ENCODE data around the gene IL17RE. TPM values are rescaled to one million over a fixed set of nuclear protein-coding genes. Genes with fewer than 3 reads are reported as not detected.
"Not testable (repeated sequence)": the region's sequence is repeated elsewhere in the genome, so short reads cannot be mapped to it uniquely, and the experiment has no call there.

Gene IL17RE
- polyA plus RNA-seq, 1 donor: 18.6 TPM

DNA sequence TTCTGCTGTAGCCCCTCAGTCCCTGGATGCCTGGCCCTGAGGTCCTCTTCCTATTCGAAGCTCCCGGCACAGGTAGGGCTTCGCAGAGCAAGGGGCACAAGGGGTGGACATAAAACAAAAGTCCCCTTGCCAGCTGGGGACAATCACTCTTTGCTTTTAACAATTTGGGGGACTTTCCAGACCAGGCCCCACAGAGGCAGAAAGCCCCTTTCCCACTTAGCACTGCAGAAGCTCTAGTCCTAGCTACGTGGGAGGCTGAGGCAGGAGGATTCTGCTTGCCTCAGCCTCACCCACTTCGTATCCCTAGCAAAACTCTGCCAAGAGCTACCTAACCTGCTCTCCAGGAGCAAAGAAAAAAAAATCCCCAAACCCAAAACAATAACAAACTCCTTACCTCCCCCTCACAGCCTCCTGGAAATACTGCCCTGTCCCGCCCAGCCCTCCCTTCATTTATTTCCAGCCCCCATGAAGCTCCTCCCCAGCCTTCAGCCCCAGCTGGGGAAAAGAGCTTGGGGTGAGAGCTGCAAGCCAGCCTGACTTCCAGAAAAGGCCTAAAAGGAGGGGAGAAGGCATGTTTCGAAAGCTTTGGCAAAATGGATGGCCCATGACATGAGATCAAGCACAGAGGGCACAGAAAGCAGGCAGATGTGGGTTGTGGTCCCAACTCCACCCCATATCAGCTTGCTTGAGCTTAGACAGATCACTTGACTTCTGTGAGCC is 22.7 kb upstream of the IL17RE start, which contains the start of gene CIDEC:
CIDEC (minus strand) TSS at position 424 of the 720 bp plus-strand sequence. CDS start 1,767 bp downstream, outside the sequence.
- no peak for DNase-seq

- DNase-seq: no peak
These were observed 21.2 kb upstream of the IL17RE start for GRCh38 chr3:9881441-9881840.

DNA sequence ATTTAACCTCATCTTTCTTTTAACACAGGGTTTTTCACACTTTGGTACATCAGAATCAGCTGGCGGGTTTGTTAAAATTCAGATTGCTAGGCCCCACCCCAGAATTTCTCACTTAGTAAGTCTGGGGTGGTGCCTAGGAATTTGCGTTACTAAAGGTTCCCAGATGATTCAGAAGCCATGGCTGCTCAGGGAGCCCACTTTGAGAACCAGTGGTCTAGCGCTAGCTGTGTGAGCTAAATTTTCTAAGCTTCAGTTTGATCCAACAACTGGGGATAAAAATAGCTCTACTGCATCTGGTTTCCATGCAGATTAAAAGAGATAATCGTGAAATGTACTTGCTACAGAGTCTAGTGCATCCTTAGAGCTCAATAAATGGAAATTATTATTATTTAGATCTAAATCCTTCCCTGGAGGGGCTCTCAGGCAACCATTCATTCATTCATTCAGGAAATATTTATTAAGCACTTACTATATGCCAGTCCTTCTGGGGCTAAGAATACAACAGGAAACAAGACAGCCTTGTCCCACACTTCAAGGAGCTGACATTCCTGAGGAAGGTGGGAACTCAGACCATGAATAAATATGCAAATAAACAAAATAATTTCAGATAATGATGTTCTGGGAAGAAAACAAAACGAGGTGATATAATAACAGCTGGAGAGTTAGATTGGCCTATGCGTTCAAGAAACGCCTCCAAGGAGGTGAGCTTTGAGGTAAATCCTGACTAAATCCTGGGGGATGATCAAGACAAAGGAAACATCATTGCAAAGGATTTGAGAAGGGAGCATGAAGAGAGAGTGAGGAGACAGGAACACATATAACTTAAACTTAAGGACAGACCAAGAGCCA is 18.7 kb upstream of the IL17RE start:
- no peak for DNase-seq

- DNase-seq: no peak
These were observed 18.0 kb upstream of the IL17RE start for GRCh38 chr3:9884555-9885165.

GRCh38 chr3:9886328-9886727 is 16.3 kb upstream of the IL17RE start:
- DNase-seq: no peak

DNA sequence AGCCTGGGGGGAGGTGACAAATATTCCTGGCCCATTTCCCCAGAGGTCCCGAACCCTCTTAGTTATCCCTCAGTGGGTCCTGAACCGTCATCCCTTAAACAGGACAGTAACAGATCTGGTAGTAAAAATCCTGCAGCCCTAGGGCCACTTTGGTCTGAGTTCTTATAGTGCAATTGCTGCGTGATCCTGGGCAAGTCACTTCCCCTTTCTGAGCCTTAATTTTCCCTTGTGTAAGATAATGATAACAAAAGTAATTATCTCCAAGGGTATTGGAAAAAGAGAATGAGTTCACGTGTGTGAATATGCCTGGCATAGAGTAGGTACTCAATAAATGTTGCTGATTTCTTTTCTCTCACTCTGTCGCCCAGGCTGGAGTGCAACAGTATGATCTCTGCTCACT is 15.2 kb upstream of the IL17RE start:
- no peak for DNase-seq

DNA sequence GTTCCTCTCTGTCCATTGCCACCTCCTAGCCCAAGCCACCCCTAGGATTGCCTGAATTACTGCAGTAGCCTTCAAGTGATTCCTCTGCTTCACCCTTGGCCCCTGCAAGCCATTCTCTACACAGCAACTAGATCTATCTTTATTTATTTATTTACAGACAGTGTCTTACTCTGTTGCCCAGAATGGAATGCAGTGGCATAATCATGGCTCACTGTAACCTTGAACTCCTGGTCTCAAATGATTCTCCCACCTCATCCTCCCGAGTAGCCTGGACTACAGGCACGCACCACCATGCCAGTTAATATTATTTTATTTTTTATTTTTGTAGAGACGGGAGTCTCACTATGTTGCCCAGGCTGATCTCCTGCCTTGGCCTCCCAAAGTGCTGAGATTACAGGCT is 14.1 kb upstream of the IL17RE start:
- no peak for DNase-seq

DNA sequence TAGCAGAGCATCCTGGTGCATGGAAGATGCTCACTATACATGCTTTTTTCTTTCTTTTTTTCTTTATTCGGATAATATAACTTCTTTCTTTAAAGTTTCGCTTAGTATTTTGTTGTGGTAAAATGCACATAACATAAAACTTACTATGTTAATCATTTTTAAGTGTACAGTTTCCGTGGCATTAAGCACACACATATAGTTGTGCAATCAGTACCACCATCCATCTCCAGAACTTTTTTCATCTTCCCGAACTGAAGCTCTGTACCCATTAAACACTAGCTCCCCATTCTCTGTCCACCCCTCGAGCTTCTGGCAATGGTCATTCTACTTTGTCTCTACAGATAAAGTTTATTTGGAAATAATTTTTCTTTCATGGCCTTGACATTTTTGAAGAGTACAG is 13.2 kb upstream of the IL17RE start:
- DNase-seq: no peak

DNA sequence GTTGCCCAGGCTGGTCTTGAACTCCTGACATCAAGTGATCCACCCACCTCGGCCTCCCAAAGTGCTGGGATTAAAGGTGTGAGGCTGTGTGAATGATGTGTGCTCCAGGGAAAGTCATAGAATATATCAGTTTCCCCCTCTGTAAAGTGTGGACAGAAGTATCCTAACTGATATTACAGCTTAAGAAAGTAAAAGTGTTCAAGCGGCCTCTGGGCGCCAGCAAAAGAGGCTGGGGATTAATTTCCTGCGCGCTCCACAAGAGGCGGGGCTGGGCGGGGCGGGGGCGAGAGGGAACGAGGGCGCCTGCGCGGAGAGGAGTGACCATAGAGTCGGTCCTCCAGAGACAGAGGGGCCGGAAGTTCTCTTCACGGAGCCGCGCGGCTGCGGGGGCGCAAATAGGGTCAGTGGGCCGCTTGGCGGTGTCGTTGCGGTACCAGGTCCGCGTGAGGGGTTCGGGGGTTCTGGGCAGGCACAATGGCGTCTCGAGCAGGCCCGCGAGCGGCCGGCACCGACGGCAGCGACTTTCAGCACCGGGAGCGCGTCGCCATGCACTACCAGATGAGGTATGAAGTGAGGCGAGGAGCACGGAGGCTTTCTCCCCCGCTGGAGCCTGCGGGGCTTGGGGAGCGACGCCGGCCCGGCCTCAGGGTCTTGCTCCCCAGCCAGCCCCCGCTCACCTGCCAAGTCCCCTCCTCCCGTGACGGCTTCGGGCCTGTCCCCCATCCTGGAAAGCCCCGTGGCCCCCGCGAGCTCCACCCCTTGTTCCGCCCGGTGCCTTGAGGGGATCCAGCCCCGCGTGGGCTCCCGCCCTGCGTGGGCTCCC is 12.2 kb upstream of the IL17RE start, which contains the start of gene JAGN1:
JAGN1 (plus strand) TSS at position 362 of the 823 bp plus-strand sequence; CDS start at position 475, 113 bp downstream.
- peak; percentile 92 for DNase-seq

DNA sequence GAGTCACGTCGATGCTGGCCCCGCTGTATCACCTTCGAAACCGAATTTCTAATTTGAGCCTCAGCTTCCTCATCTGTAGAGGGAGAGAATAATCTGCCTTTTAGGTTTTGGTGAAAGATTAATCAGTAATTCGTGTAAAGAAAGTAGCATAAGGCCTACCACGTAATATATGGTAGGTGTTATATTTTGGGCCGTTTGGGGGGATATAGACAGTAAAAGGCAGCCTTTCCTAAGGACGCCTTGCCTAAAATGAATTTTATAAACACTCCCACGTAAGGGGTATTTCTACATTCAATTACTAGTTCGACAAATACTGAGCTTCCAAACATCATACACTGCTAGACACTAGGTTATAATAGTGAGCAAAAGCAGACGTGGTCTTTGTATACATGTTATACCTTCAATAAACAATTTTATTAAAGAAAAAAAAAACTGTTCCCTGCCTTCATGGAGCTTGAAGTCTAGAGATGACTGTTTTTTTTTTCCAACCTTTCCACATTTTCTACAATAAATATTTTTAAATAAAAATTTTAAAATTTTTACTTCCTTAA is 11.5 kb upstream of the IL17RE start:
- no peak for DNase-seq

DNA sequence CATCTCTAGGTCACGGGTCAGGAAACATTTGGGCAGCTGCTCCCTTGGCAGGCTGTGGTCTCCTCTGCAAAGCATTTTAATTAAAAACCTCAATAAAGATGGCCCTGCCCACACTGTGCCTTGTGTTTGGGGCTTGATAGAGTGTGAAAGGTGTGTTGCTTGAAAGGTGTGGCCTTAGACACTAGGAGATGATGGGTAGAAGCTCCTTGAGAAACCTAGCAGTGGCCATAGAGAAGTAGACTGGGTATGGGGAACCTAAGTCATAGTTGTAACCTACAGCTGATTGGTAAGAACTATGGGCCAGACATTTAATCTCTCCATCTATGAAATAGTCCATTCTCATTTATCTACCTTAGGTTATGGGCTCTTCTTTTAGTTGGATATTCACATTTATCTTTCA is 8.9 kb upstream of the IL17RE start:
- no peak for DNase-seq

- not testable (repeated sequence) for DNase-seq
These were observed 6.9 kb upstream of the IL17RE start for GRCh38 chr3:9895715-9896114.

DNA sequence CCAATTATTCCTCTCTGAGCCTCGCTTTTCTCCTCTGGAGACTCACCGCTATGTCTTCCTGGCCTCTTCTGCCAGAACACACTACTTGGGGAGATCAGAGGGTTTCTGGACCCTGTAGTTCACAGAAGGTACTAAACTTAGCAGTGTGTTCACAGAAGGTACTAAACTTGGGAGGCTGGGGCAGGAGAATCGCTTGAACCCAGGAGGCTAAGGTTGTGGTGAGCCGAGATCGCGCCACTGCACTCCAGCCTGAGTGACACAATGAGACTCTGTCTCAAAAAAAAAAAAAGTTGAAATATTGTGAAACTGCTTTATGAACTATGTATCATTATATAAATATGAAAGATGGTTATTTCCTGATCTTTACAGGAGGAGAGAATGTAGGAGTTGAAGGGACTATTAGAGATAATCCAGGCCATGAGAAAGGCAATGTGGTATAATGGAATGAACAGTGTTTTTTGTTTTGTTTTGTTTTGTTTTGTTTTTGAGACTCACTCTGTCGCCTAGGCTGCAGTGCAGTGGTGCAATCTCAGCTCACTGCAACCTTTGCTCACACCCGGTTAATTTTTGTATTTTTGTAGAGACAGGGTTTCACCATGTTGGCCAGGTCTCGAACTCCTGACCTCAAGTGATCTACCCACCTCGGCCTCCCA is 5.8 kb upstream of the IL17RE start:
- DNase-seq: not testable (repeated sequence)

GRCh38 chr3:9897408-9898372 is 5.0 kb upstream of the IL17RE start:
- DNase-seq: no peak

- no peak for DNase-seq
These were observed 4.0 kb upstream of the IL17RE start for GRCh38 chr3:9898467-9899241.

- no peak for DNase-seq
These were observed 3.3 kb upstream of the IL17RE start for GRCh38 chr3:9899289-9899791.

- not testable (repeated sequence) for DNase-seq
These were observed 1.7 kb upstream of the IL17RE start for GRCh38 chr3:9900965-9901415.

DNA sequence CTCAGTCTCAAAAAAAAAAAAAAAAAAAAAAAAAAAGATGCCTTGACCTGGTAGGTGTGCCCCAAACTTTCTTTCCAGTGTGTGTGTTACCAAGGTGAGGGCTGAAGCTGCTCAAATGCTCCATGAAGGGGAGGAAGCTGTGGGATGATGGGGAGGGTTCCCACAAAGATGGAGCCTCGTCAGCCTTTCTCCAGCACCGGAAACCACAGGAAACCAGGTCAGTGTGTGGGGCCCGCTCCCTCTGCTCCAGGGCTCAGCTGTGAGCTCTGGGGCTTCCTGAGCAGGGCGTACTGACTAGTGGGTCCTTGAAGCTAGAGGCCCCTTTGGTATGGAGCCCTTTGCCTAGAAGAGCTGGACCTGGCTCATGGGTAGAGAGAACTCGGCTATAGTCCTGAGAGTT is 681 bp upstream of the IL17RE start:
- no peak for DNase-seq

DNA sequence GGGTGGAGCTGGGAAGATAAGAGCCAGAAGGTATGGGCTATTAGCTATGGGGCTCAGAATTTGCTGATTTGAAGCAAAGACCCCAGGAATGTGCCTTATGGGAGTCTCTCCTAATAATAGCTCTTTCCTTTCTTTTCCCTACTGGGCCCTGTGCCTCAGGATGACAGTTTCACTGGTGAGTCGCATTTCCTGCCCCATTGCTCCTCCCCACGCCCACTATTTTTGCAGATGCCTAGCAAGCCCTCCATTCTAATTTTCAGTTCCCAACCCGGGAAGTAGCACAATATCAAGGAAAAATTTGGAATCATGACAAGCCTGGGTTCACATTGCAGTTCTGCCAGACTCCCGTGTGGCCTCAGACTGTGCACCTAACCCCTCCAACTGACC is 583 bp downstream of the IL17RE start:
- no peak for DNase-seq

Measured in left kidney (tissue), 2 donors.